HG03135 (cell line): Measurements from ENCODE around the gene DOCK11.

Experiments used
- ATAC-seq: cut with Tn5 transposase; IDR thresholded peaks from one replicate; pipeline ENCODE4 v1.9.1; 2021; ENCODE audit warnings: mild to moderate bottlenecking, moderate library complexity; ENCODE audit not compliant: unreplicated experiment

DOCK11 gene

GRCh38 chrX:118499295-118499694, 3.7 kb downstream of the DOCK11 start:
- ATAC-seq = no peak

- ATAC-seq = no peak
Measured at GRCh38 chrX:118502161-118502789, 6.7 kb downstream of the DOCK11 start.

- ATAC-seq = no peak
Measured at GRCh38 chrX:118503260-118504041, 7.8 kb downstream of the DOCK11 start.

GRCh38 chrX:118504581-118504980, 9.0 kb downstream of the DOCK11 start:
- no peak for ATAC-seq

GRCh38 chrX:118506805-118507480, 11.3 kb downstream of the DOCK11 start:
- no peak for ATAC-seq

GRCh38 chrX:118507766-118508165, 12.2 kb downstream of the DOCK11 start:
- ATAC-seq = no peak

GRCh38 chrX:118508221-118508620, 12.6 kb downstream of the DOCK11 start:
- no peak for ATAC-seq

- no peak for ATAC-seq
Measured at GRCh38 chrX:118508635-118509034, 13.0 kb downstream of the DOCK11 start.

- ATAC-seq = no peak
Measured at GRCh38 chrX:118510111-118510510, 14.5 kb downstream of the DOCK11 start.

GRCh38 chrX:118513120-118513898, 17.7 kb downstream of the DOCK11 start:
- ATAC-seq = no peak

GRCh38 chrX:118519411-118520215, 24.0 kb downstream of the DOCK11 start:
- ATAC-seq = no peak

- no peak for ATAC-seq
Measured at GRCh38 chrX:118520216-118521206, 24.9 kb downstream of the DOCK11 start.

GRCh38 chrX:118521435-118521834, 25.8 kb downstream of the DOCK11 start:
- no peak for ATAC-seq

GRCh38 chrX:118522230-118522926, 26.8 kb downstream of the DOCK11 start:
- ATAC-seq = no peak

GRCh38 chrX:118523920-118524319, 28.3 kb downstream of the DOCK11 start:
- ATAC-seq = no peak

- ATAC-seq = no peak
Measured at GRCh38 chrX:118524344-118524743, 28.7 kb downstream of the DOCK11 start.

GRCh38 chrX:118525174-118525730, 29.6 kb downstream of the DOCK11 start:
- ATAC-seq = no peak

GRCh38 chrX:118526149-118526548, 30.5 kb downstream of the DOCK11 start:
- no peak for ATAC-seq
